ENCODE data around the gene ELANE. TPM values are rescaled to one million over a fixed set of nuclear protein-coding genes. Genes with fewer than 3 reads are reported as not detected.
A peak's percentile ranks its signal among the peaks of the same experiment; 100 is the strongest.

The ELANE gene
- total RNA-seq, 1 experiment from 2014 or later: not detected

- ChIA-PET POLR2A (interaction anchor here (0.6 kb wide), 1 partner anchor 134 kb away, joined by 12 read pairs; no protein-coding TSS in a partner anchor), CTCF (no interaction called here)
- DNase-seq: no peak
- Mint-ChIP-seq H3K27me3 (ENCODE audit: insufficient read depth, unreplicated experiment) (no peaks in the 10 kb centered on the region), H3K36me3 (ENCODE audit: insufficient read depth, unreplicated experiment) (peaks cover 49% of the 10 kb centered on the region), H3K27ac (ENCODE audit: unreplicated experiment) (peak overlapping the region; percentile 57), H3K4me3 (ENCODE audit: unreplicated experiment) (no peak overlapping the region), H3K9me3 (ENCODE audit: unreplicated experiment) (no peaks in the 10 kb centered on the region), H3K4me1 (ENCODE audit: low read depth, unreplicated experiment) (no peaks in the 10 kb centered on the region)
- Histone ChIP-seq H3K27me3 (replicated peaks; ENCODE audit: control insufficient read depth, insufficient read depth, low read length) (no peaks in the 10 kb centered on the region), H3K9me3 (no peaks in the 10 kb centered on the region), H3K4me1 (peaks cover 14% of the 10 kb centered on the region), H3K4me3 (ENCODE audit: low read depth, low read length) (no peak overlapping the region), H3K36me3 (ENCODE audit: control insufficient read depth, insufficient read depth, low read length) (peaks cover 3% of the 10 kb centered on the region)
- BruUV-seq (replicated peaks): no TSS peak
- intact Hi-C loops (cut with micrococcal nuclease; ENCODE audit: unreplicated experiment): no loop called here
- TF ChIP-seq CTCF (IDR thresholded peaks at IDR 0.05; ENCODE audit: insufficient read depth in 1 of 2, low read depth in 1 of 2, low read length in 1 of 2, severe bottlenecking in 1 of 2, unreplicated experiment in 1 of 2): no peak
Measured at GRCh38 chr19:885536-886224, 33.6 kb downstream of the ELANE start.

- no peaks in the 10 kb centered on the region for H3K9me3 Mint-ChIP-seq (ENCODE audit: unreplicated experiment)
- BruUV-seq (replicated peaks): no TSS peak
- intact Hi-C loops (cut with micrococcal nuclease; ENCODE audit: unreplicated experiment): no loop called here
- Histone ChIP-seq H3K4me1 (peaks cover 14% of the 10 kb centered on the region), H3K9me3 (no peaks in the 10 kb centered on the region), H3K36me3 (ENCODE audit: control insufficient read depth, insufficient read depth, low read length) (peaks cover 3% of the 10 kb centered on the region), H3K27me3 (replicated peaks; ENCODE audit: control insufficient read depth, insufficient read depth, low read length) (no peaks in the 10 kb centered on the region), H3K4me3 (ENCODE audit: low read depth, low read length) (no peak overlapping the region)
- no peak overlapping the region for H3K4me3 Mint-ChIP-seq (ENCODE audit: unreplicated experiment)
- peaks cover 39% of the 10 kb centered on the region for H3K36me3 Mint-ChIP-seq (ENCODE audit: insufficient read depth, unreplicated experiment)
- H3K27ac Mint-ChIP-seq (ENCODE audit: unreplicated experiment): no peak overlapping the region
- no peaks in the 10 kb centered on the region for H3K4me1 Mint-ChIP-seq (ENCODE audit: low read depth, unreplicated experiment)
- POLR2A ChIA-PET: no interaction called here
- CTCF ChIA-PET: no interaction called here
- no peak for DNase-seq
- TF ChIP-seq CTCF (IDR thresholded peaks at IDR 0.05; ENCODE audit: insufficient read depth in 1 of 2, low read depth in 1 of 2, low read length in 1 of 2, severe bottlenecking in 1 of 2, unreplicated experiment in 1 of 2): no peak
- no peaks in the 10 kb centered on the region for H3K27me3 Mint-ChIP-seq (ENCODE audit: insufficient read depth, unreplicated experiment)
Measured at GRCh38 chr19:887072-887471, 35.0 kb downstream of the ELANE start.

GRCh38 chr19:887599-887998 is 35.5 kb downstream of the ELANE start:
- H3K4me3 ChIP-seq (ENCODE audit: low read depth, low read length): no peak overlapping the region
- Mint-ChIP-seq H3K27me3 (ENCODE audit: insufficient read depth, unreplicated experiment) (no peaks in the 10 kb centered on the region), H3K4me3 (ENCODE audit: unreplicated experiment) (no peak overlapping the region), H3K9me3 (ENCODE audit: unreplicated experiment) (no peaks in the 10 kb centered on the region), H3K4me1 (ENCODE audit: low read depth, unreplicated experiment) (no peaks in the 10 kb centered on the region), H3K27ac (ENCODE audit: unreplicated experiment) (no peak overlapping the region), H3K36me3 (ENCODE audit: insufficient read depth, unreplicated experiment) (peaks cover 33% of the 10 kb centered on the region)
- peaks cover 14% of the 10 kb centered on the region for H3K4me1 ChIP-seq
- ChIA-PET CTCF (no interaction called here), POLR2A (no interaction called here)
- peaks cover 2% of the 10 kb centered on the region for H3K36me3 ChIP-seq (ENCODE audit: control insufficient read depth, insufficient read depth, low read length)
- no peaks in the 10 kb centered on the region for H3K9me3 ChIP-seq
- no peak for DNase-seq
- no TSS peak for BruUV-seq (replicated peaks)
- TF ChIP-seq CTCF (IDR thresholded peaks at IDR 0.05; ENCODE audit: insufficient read depth in 1 of 2, low read depth in 1 of 2, low read length in 1 of 2, severe bottlenecking in 1 of 2, unreplicated experiment in 1 of 2): no peak
- H3K27me3 ChIP-seq (replicated peaks; ENCODE audit: control insufficient read depth, insufficient read depth, low read length): no peaks in the 10 kb centered on the region
- intact Hi-C loops (cut with micrococcal nuclease; ENCODE audit: unreplicated experiment): no loop called here

Measured in Caco-2 (cell line).